K562 (cell line): Measurements from ENCODE around the gene SLC8A1. TPM values are rescaled to one million over a fixed set of nuclear protein-coding genes. Genes with fewer than 3 reads are reported as not detected.

Experiments used
- ATAC-seq: fragments of 200-7000 bp; cut with Tn5 transposase; 3 replicates; pipeline ENCODE4 v1.9.1; 2020; ENCODE audit warnings: moderate library complexity
- BruUV-seq: library from RNA; stranded (reverse); fragments of 400-500 nt; replicated peaks from 2 replicates; lab custom pipeline; 2021; lab: Mats Ljungman, UMichigan
- CTCF ChIA-PET: fragments of 300-600 bp; formaldehyde crosslinking; extraction: SDS; loops from one replicate; lab custom pipeline; 2021; ENCODE audit warnings: low intra/inter-chr PET ratio; lab: Yijun Ruan, JAX
- POLR2A ChIA-PET: fragments of 300-600, 350-650 bp; sonication (Branson Sonifier 250); formaldehyde crosslinking; extraction: SDS; loops from one replicate; lab custom pipeline; 2021; ENCODE audit warnings: antibody characterized with exemption, inconsistent platforms; lab: Yijun Ruan, JAX
- DNase-seq, 4 experiments: peaks; one replicate each; pipeline versions ENCODE4 v3.0.0 to v3.0.0-alpha.2; 2011 to 2018; ENCODE audit warnings: low spot score in 3 of 4, mixed read lengths in 3 of 4; ENCODE audit errors: extremely low read depth in 1 of 4
- FAIRE-seq: peaks from 2 replicates; lab custom pipeline; 2011; peaks lifted over from hg19 to GRCh38; lab: Jason Lieb, UNC
- H2AFZ ChIP-seq: 2 replicates; pipeline ENCODE4 v1.6.0; 2011; ENCODE audit warnings: low read depth, low read length, control low read depth, inconsistent platforms
- H3K27ac ChIP-seq: fragments of 200-600 bp; 3 replicates; pipeline ENCODE4 v1.8.0; 2011; ENCODE audit warnings: low read depth, mild to moderate bottlenecking, control low read depth, inconsistent platforms, low read length, moderate library complexity, mixed read lengths; ENCODE audit errors: extremely low read depth
- H3K27me3 ChIP-seq, 2 experiments: fragments of 300-600 bp in 1 of 2; 2 replicates in 1 of 2; 3 replicates in 1 of 2; pipeline versions ENCODE4 v1.6.0 to v1.8.0; 2011; ENCODE audit warnings: inconsistent platforms in 2 of 2, low read length in 2 of 2, mild to moderate bottlenecking in 1 of 2, mixed read lengths in 1 of 2, moderate library complexity in 1 of 2; ENCODE audit not compliant: control insufficient read depth in 2 of 2, insufficient read depth in 2 of 2
- H3K36me3 ChIP-seq: fragments of 300-600 bp; 3 replicates; pipeline ENCODE4 v1.8.0; 2011; ENCODE audit warnings: mild to moderate bottlenecking, low read length, inconsistent platforms; ENCODE audit not compliant: control insufficient read depth, insufficient read depth
- H3K4me1 ChIP-seq, 2 experiments: fragments of 200-600 bp in 1 of 2; replicated peaks in 1 of 2; 2 replicates in 1 of 2; 3 replicates in 1 of 2; pipeline versions ENCODE4 v1.5.1 to v1.8.0; 2011; ENCODE audit warnings: inconsistent platforms in 2 of 2, low read length in 2 of 2, mild to moderate bottlenecking in 1 of 2, mixed read lengths in 1 of 2, moderate library complexity in 1 of 2; ENCODE audit not compliant: control insufficient read depth in 2 of 2, insufficient read depth in 2 of 2
- H3K4me2 ChIP-seq: 2 replicates; pipeline ENCODE4 v1.6.1; 2011; ENCODE audit warnings: low read length, control low read depth, inconsistent platforms, mixed read lengths; ENCODE audit not compliant: insufficient read depth
- H3K4me3 ChIP-seq: fragments of 200-600 bp; sonication (generic), shearing (Covaris generic); 2 replicates; pipeline ENCODE4 v1.5.1; 2016; ENCODE audit warnings: control low read depth, inconsistent platforms
- H3K79me2 ChIP-seq: fragments of 200-600 bp; 3 replicates; pipeline ENCODE4 v1.8.0; 2011; ENCODE audit warnings: low read length, inconsistent platforms; ENCODE audit not compliant: control insufficient read depth, insufficient read depth
- H3K9ac ChIP-seq, 2 experiments: 2 replicates each; pipeline versions ENCODE4 v1.6.0 to v1.6.1; 2011; ENCODE audit warnings: low read depth in 2 of 2, low read length in 2 of 2, control low read depth in 1 of 2, inconsistent platforms in 1 of 2, mild to moderate bottlenecking in 1 of 2, mixed read lengths in 1 of 2; ENCODE audit not compliant: insufficient read depth in 1 of 2
- H3K9me1 ChIP-seq: one replicate; pipeline ENCODE4 v1.6.0; 2011; ENCODE audit warnings: inconsistent platforms, mild to moderate bottlenecking, low read length, moderate library complexity; ENCODE audit not compliant: control insufficient read depth, insufficient read depth
- H3K9me3 ChIP-seq: replicated peaks from 2 replicates; pipeline ENCODE4 v1.5.1; 2011; ENCODE audit warnings: low read depth, low read length, inconsistent platforms; ENCODE audit not compliant: control insufficient read depth, insufficient read depth
- H4K20me1 ChIP-seq: replicated peaks from 2 replicates; pipeline ENCODE4 v1.6.1; 2011; ENCODE audit warnings: low read length, inconsistent platforms, mixed read lengths; ENCODE audit not compliant: control insufficient read depth, insufficient read depth
- ADNP ChIP-seq: fragments of 200-800 bp; sonication (Bioruptor generic); IDR thresholded peaks from 2 replicates; pipeline ENCODE4 v1.6.1; 2016; ENCODE audit warnings: missing genetic modification characterization, missing compliant biosample characterization
- BACH1 ChIP-seq: fragments of 200-800 bp; sonication (Bioruptor generic); IDR thresholded peaks from 2 replicates; pipeline ENCODE4 v1.6.1; 2016; ENCODE audit warnings: missing genetic modification characterization, missing compliant biosample characterization
- CBX3 ChIP-seq, 2 experiments: IDR thresholded peaks; 1 replicate in 1 of 2; 2 replicates in 1 of 2; pipeline ENCODE4 v1.6.1; 2012; ENCODE audit warnings: inconsistent platforms in 2 of 2, low read length in 2 of 2, borderline replicate concordance in 1 of 2, control low read depth in 1 of 2
- CHD2 ChIP-seq: IDR thresholded peaks from 2 replicates; pipeline ENCODE4 v1.6.1; 2011; ENCODE audit warnings: low read depth, low read length
- CXXC5 ChIP-seq: fragments of 250-450 bp; sonication (Bioruptor Pico); IDR thresholded peaks from 2 replicates; pipeline ENCODE4 v1.8.0; 2022; ENCODE audit warnings: inconsistent platforms, mild to moderate bottlenecking, moderate library complexity
- LEF1 ChIP-seq: fragments of 450-650 bp; IDR thresholded peaks from 2 replicates; pipeline ENCODE4 v1.6.1; 2016; ENCODE audit warnings: mild to moderate bottlenecking
- NFIC ChIP-seq: fragments of 450-650 bp; IDR thresholded peaks from 2 replicates; pipeline ENCODE4 v1.6.1; 2017; ENCODE audit warnings: mild to moderate bottlenecking, inconsistent platforms
- PURB ChIP-seq: sonication (generic); formaldehyde crosslinking; IDR thresholded peaks from 2 replicates; pipeline ENCODE4 v1.9.0; 2021; ENCODE audit warnings: low read depth, mild to moderate bottlenecking, missing genetic modification reagents
- SRSF1 ChIP-seq: fragments of 200-400 bp; formaldehyde crosslinking; IDR thresholded peaks from 2 replicates; pipeline ENCODE4 v1.6.1; 2017; ENCODE audit warnings: mild to moderate bottlenecking, low read depth, low read length, moderate library complexity
- ZEB2 ChIP-seq: fragments of 450-650 bp; IDR thresholded peaks from 2 replicates; pipeline ENCODE4 v1.6.1; 2016
- ZNF3 ChIP-seq: fragments of 250-450 bp; sonication (Bioruptor Pico); IDR thresholded peaks from 2 replicates; pipeline ENCODE4 v1.5.0; 2021; ENCODE audit warnings: mild to moderate bottlenecking, moderate library complexity
- ZNF589 ChIP-seq: fragments of 200-800 bp; sonication (Bioruptor generic); IDR thresholded peaks from 2 replicates; pipeline ENCODE4 v1.6.1; 2016; ENCODE audit warnings: low read depth, missing genetic modification characterization, missing compliant biosample characterization
- ZNF707 ChIP-seq: fragments of 250-450 bp; sonication (Bioruptor Pico); conservative IDR thresholded peaks from 2 replicates; pipeline ENCODE4 v1.8.0; 2022; ENCODE audit warnings: inconsistent platforms, mild to moderate bottlenecking, moderate library complexity
- WGBS: fragments of 100-300 bp; shearing (Covaris generic); methylation state at CpG from one replicate; pipeline ENCODE4 v1.1.6; 2016; ENCODE audit warnings: low coverage, mixed read lengths; ENCODE audit not compliant: insufficient coverage; ENCODE audit errors: missing lambda C conversion rate; 5-methylcytosine and 5-hydroxymethylcytosine counted together
- in situ Hi-C: fragments of 300-500 bp; cut with MboI; formaldehyde crosslinking; loops from 4 replicates; pipeline ENCODE4 v1.15.0; 2018; ENCODE audit warnings: inconsistent platforms, mixed read lengths
- intact Hi-C: fragments of 100-400 bp; cut with micrococcal nuclease; formaldehyde crosslinking; loops from 2 replicates; pipeline ENCODE4 v1.14.2; 2022
- polyA plus RNA-seq, 8 experiments: library from polyadenylated mRNA; depleted of rRNA in 4 of 8; stranded (reverse) in 5 of 8; unstranded in 3 of 8; fragments of >200 nt; fragmentation: Nextera tagmentation in 2 of 8; fragmentation: Illumina TruSeq in 1 of 8; extraction: Ambion mirVana in 2 of 8; extraction: Trizol in 1 of 8; gene quantifications; 2 replicates each; pipeline versions ENCODE4 v1.2.1 to v1.2.3, GENCODE V29; 2011 to 2014; ENCODE audit warnings: inconsistent platforms in 1 of 8, missing spikeins in 1 of 8
- total RNA-seq, 7 experiments: library from RNA; depleted of rRNA in 6 of 7; stranded (reverse); fragments of >200 nt in 6 of 7; fragmentation: Illumina TruSeq in 2 of 7; extraction: Trizol in 2 of 7; gene quantifications; 2 replicates each; pipeline versions ENCODE4 v1.2.1 to v1.2.3, GENCODE V29; 2011 to 2021; ENCODE audit warnings: low replicate concordance in 1 of 7
- TF ChIP-seq, protein P1 (sequence below): fragments of 450-650 bp; IDR thresholded peaks from 2 replicates; pipeline ENCODE4 v1.6.1; 2017; ENCODE audit warnings: antibody characterized with exemption
- TF ChIP-seq, protein P2 (sequence below), 2 experiments: IDR thresholded peaks in 1 of 2; conservative IDR thresholded peaks in 1 of 2; 2 replicates each; pipeline ENCODE4 v1.6.1; 2016; ENCODE audit warnings: low read depth in 2 of 2, mild to moderate bottlenecking in 1 of 2, missing compliant biosample characterization in 1 of 2, missing genetic modification characterization in 1 of 2, moderate library complexity in 1 of 2

Gene SLC8A1
- total and polyA plus RNA-seq, 9 of the 15 experiments (the other 6 are each of a cell fraction or from before 2014, with no cell fraction given) = not detected

DNA sequence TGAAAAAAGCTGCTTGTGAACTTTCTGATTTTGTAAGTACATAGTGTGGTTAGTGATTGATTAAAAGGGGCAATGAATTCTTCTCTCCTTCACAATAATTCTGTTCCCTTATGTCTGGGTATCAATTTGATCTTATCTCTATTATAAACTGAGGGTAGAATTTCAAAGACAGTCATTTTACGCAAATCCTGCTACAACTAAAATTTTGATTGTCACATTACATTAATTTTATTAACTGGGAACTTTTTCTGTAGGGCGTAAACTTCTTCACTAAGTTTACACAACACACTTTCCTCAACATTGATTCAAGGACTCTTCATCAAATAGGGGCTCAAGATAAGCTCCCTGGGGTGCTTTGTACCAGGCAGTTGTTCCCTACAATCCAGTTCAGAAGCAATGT lies 5.0 kb upstream of the SLC8A1 start:
- CTCF ChIA-PET = no interaction called here
- Histone ChIP-seq H3K27ac (no peak overlapping the region), H4K20me1 (no peaks in the 10 kb centered on the region), H3K4me1 (no peaks in the 10 kb centered on the region), H3K9me1 (no peaks in the 10 kb centered on the region), H3K9me3 (no peaks in the 10 kb centered on the region), H2AFZ (no peak overlapping the region), H3K9ac (no peak overlapping the region), H3K4me2 (no peak overlapping the region), H3K27me3 (no peaks in the 10 kb centered on the region), H3K36me3 (no peaks in the 10 kb centered on the region), H3K79me2 (no peaks in the 10 kb centered on the region), H3K4me3 (no peak overlapping the region)
- WGBS = 3% methylated on average over 2 of the region's 2 CpGs
- FAIRE-seq (no peak), ATAC-seq (no peak), DNase-seq (no peak)
- in situ Hi-C loops (no loop called here), intact Hi-C loops (no loop called here)
- no TSS peak for BruUV-seq
- no peak for TF ChIP-seq SRSF1
- TF ChIP-seq LEF1 = no peak
- TF ChIP-seq CHD2 = no peak
- TF ChIP-seq, protein P1, sequence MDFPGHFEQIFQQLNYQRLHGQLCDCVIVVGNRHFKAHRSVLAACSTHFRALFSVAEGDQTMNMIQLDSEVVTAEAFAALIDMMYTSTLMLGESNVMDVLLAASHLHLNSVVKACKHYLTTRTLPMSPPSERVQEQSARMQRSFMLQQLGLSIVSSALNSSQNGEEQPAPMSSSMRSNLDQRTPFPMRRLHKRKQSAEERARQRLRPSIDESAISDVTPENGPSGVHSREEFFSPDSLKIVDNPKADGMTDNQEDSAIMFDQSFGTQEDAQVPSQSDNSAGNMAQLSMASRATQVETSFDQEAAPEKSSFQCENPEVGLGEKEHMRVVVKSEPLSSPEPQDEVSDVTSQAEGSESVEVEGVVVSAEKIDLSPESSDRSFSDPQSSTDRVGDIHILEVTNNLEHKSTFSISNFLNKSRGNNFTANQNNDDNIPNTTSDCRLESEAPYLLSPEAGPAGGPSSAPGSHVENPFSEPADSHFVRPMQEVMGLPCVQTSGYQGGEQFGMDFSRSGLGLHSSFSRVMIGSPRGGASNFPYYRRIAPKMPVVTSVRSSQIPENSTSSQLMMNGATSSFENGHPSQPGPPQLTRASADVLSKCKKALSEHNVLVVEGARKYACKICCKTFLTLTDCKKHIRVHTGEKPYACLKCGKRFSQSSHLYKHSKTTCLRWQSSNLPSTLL = no peak
- no peak for TF ChIP-seq ZEB2
- TF ChIP-seq ZNF589 (CRISPR knock-in tag) = no peak
- TF ChIP-seq BACH1 (tag) = no peak
- TF ChIP-seq, protein P2, sequence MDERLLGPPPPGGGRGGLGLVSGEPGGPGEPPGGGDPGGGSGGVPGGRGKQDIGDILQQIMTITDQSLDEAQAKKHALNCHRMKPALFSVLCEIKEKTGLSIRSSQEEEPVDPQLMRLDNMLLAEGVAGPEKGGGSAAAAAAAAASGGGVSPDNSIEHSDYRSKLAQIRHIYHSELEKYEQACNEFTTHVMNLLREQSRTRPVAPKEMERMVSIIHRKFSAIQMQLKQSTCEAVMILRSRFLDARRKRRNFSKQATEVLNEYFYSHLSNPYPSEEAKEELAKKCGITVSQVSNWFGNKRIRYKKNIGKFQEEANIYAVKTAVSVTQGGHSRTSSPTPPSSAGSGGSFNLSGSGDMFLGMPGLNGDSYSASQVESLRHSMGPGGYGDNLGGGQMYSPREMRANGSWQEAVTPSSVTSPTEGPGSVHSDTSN (CRISPR knock-in tag; IDR thresholded peaks at IDR 0.05; ENCODE audit: low read depth) = no peak
- TF ChIP-seq, protein P2 (tag; conservative IDR thresholded peaks at IDR 0.05; ENCODE audit: low read depth) = no peak
- TF ChIP-seq ZNF3 (CRISPR knock-in tag) = no peak
- TF ChIP-seq CXXC5 = no peak
- TF ChIP-seq ZNF707 (CRISPR knock-in tag) = no peak
- TF ChIP-seq CBX3 (IDR thresholded peaks at IDR 0.05; ENCODE audit: borderline replicate concordance in 1 of 2, low read length in 2 of 2) = no peak
- TF ChIP-seq PURB = no peak
- TF ChIP-seq NFIC = no peak
- no peak for TF ChIP-seq ADNP
- POLR2A ChIA-PET = no interaction called here
